Neutrophil (primary cell): Measurements from ENCODE around the gene TNS3.
"Not testable (repeated sequence)": the region's sequence is repeated elsewhere in the genome, so short reads cannot be mapped to it uniquely, and the experiment has no call there.

Experiments used
- H3K27ac ChIP-seq: fragments of 200-600 bp; sonication (generic); 2 replicates; pipeline ENCODE4 v1.5.1; 2016; ENCODE audit warnings: mild to moderate bottlenecking, moderate library complexity
- H3K27me3 ChIP-seq: fragments of 200-600 bp; sonication (generic); 2 replicates; pipeline ENCODE4 v1.6.0; 2016; ENCODE audit warnings: mild to moderate bottlenecking
- H3K36me3 ChIP-seq: fragments of 200-600 bp; sonication (generic); 2 replicates; pipeline ENCODE4 v1.5.1; 2017
- H3K4me1 ChIP-seq, 2 experiments: fragments of 200-600 bp in 1 of 2; sonication (generic) in 1 of 2; 1 replicate in 1 of 2; 2 replicates in 1 of 2; pipeline versions ENCODE4 v1.5.1 to v1.6.1; 2013 to 2016; ENCODE audit warnings: low read depth in 1 of 2, low read length in 1 of 2, mild to moderate bottlenecking in 1 of 2, moderate library complexity in 1 of 2; ENCODE audit not compliant: control insufficient read depth in 1 of 2, insufficient read depth in 1 of 2
- H3K4me3 ChIP-seq, 2 experiments: fragments of 200-600 bp in 1 of 2; sonication (generic) in 1 of 2; 1 replicate in 1 of 2; 2 replicates in 1 of 2; pipeline ENCODE4 v1.5.1; 2013 to 2016; ENCODE audit warnings: low read depth in 1 of 2, low read length in 1 of 2, mild to moderate bottlenecking in 1 of 2, moderate library complexity in 1 of 2
- H3K9me3 ChIP-seq: fragments of 200-600 bp; sonication (generic); 2 replicates; pipeline ENCODE4 v1.5.1; 2016
- TF ChIP-seq, protein P1 (sequence below): fragments of 200-600 bp; sonication (generic); IDR thresholded peaks from 2 replicates; pipeline ENCODE4 v1.5.1; 2016; ENCODE audit warnings: antibody characterized with exemption

TNS3 gene

GRCh38 chr7:47543056-47543455 lies 38.9 kb downstream of the TNS3 start:
- Histone ChIP-seq H3K4me3 (no peak overlapping the region), H3K36me3 (no peaks in the 10 kb centered on the region), H3K27me3 (peaks cover 24% of the 10 kb centered on the region), H3K27ac (no peak overlapping the region), H3K9me3 (no peaks in the 10 kb centered on the region), H3K4me1 (no peaks in the 10 kb centered on the region)
- TF ChIP-seq, protein P1, sequence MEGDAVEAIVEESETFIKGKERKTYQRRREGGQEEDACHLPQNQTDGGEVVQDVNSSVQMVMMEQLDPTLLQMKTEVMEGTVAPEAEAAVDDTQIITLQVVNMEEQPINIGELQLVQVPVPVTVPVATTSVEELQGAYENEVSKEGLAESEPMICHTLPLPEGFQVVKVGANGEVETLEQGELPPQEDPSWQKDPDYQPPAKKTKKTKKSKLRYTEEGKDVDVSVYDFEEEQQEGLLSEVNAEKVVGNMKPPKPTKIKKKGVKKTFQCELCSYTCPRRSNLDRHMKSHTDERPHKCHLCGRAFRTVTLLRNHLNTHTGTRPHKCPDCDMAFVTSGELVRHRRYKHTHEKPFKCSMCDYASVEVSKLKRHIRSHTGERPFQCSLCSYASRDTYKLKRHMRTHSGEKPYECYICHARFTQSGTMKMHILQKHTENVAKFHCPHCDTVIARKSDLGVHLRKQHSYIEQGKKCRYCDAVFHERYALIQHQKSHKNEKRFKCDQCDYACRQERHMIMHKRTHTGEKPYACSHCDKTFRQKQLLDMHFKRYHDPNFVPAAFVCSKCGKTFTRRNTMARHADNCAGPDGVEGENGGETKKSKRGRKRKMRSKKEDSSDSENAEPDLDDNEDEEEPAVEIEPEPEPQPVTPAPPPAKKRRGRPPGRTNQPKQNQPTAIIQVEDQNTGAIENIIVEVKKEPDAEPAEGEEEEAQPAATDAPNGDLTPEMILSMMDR: no peak

DNA sequence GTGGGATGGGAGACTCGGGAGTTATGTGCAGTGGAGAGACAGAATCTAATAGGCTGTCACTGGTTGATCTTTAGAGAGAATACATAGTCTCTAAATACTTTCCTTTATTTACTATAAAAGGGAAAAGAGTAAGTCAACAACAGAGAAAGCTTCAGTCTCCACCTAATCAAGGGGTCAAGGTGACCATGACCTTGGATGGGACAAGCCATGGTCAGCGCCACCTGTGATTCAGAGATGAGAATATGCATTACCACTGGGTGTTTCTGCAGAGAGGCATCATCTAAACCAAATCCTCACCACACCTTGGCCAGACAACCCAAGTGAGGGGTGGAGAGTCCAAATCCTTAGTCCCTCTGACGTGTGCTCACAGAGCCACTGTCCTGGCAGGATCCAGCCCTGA lies 39.9 kb downstream of the TNS3 start:
- H3K4me1 ChIP-seq: no peaks in the 10 kb centered on the region
- TF ChIP-seq, protein P1: no peak
- no peak overlapping the region for H3K4me3 ChIP-seq
- H3K9me3 ChIP-seq: no peaks in the 10 kb centered on the region
- peaks cover 34% of the 10 kb centered on the region for H3K27me3 ChIP-seq
- H3K36me3 ChIP-seq: no peaks in the 10 kb centered on the region
- H3K27ac ChIP-seq: no peak overlapping the region

- not testable (repeated sequence) for H3K4me3 ChIP-seq, H3K9me3 ChIP-seq, H3K27ac ChIP-seq, H3K36me3 ChIP-seq, H3K4me1 ChIP-seq
- peaks cover 40% of the 10 kb centered on the region for H3K27me3 ChIP-seq
These were observed 40.4 kb downstream of the TNS3 start for GRCh38 chr7:47541485-47541884.

DNA sequence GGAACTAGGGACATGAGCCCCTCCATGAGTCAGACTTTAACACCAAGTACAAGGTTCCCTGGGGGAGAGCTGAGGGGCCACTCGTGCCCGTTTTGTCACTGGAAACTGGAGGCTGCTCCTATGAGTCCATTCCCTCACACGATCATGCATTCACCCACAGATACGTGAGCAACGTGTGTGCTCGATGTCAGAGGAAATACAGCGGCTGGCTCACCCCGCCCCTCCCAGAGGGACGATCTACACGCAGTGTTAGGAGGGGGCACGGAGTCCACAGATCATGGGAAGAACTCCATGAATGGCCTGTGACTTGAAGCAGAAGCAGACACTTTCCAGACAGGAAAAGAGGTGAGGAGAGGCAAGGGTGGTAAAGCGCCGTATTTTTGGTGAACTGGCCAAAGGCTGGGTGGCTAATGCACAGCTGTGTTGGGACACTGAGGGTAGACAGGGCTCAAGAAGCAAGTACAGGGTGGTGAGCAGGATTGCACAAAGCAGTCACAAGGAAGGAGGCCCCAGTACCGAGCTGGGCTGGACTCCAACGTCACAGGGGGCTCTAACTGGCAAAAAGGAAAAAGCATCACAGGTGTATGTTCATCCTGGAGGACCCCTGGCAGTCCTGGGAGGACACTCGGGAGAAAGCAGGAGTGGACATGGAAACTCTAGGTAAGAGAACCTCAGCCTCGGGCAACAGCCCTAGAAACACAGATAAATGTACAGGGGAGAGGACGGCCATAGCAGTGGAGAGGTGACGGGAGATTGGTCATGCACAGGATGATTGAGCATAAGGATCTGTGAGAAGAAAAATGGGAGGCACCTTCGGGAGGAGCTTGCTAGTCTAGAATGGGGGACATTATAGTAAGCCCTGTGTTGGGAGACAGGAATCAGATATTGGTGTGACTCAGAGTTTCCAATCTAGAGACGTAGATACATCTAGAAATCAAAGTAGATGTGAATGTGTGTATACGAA lies 41.2 kb downstream of the TNS3 start:
- TF ChIP-seq, protein P1: no peak
- Histone ChIP-seq H3K9me3 (no peaks in the 10 kb centered on the region), H3K27me3 (peaks cover 48% of the 10 kb centered on the region), H3K4me1 (no peaks in the 10 kb centered on the region), H3K27ac (no peak overlapping the region), H3K4me3 (no peak overlapping the region), H3K36me3 (no peaks in the 10 kb centered on the region)

DNA sequence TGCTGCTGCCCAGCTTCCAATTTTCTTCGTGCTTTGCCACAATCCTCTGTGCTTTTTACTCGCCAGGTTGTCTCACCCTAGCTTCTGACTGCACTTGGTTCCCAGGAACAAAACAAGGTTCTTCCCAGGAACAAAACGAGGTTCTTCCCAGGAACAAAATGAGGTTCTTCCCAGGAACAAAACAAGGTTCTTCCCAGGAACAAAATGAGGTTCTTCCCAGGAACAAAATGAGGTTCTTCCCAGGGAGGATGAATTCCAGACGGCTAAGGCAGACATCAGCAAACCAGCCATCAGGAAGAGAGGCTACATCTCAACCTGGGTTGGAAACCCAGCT lies 41.9 kb downstream of the TNS3 start:
- TF ChIP-seq, protein P1: no peak
- Histone ChIP-seq H3K4me1 (no peaks in the 10 kb centered on the region), H3K36me3 (no peaks in the 10 kb centered on the region), H3K27me3 (peaks cover 55% of the 10 kb centered on the region), H3K4me3 (no peak overlapping the region), H3K27ac (no peak overlapping the region), H3K9me3 (no peaks in the 10 kb centered on the region)

DNA sequence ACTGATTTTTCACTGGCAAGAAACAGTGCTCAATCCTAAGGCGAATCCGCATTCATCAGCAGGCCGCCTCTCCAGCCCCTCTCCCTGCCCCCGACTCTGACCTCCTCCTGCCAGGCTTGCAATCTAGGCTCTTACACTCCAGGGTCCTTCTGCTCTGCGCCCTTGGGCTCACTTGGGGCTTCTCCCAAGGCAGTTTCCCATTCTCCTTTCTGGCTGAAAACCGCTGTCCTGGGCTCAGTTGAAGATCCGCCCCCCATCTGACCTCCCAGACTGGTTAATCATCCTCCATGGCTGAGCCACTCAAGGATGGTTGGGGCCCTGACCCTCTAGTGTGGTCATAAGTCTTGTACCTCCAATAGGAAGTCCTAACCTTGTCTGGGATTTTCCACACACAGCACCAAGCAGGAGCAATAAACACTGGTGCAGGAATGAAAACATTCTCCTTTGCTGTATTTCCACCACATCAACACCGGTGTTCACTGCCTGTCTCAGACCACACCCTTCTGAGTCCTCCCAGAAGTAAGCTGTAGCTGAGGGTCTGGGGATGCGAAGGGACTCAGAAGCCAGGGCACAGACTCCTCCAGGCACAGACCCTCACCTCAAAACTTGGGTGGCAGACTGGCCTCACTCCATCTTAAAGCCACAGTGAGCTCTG lies 42.4 kb downstream of the TNS3 start:
- TF ChIP-seq, protein P1: no peak
- H3K27ac ChIP-seq: no peak overlapping the region
- no peaks in the 10 kb centered on the region for H3K9me3 ChIP-seq
- no peaks in the 10 kb centered on the region for H3K36me3 ChIP-seq
- no peaks in the 10 kb centered on the region for H3K4me1 ChIP-seq
- peaks cover 56% of the 10 kb centered on the region for H3K27me3 ChIP-seq
- H3K4me3 ChIP-seq: no peak overlapping the region
